22Rv1 (cell line): ENCODE data around the gene COMMD8.

Experiments used
- CTCF ChIP-seq: fragments of 450-650 bp; IDR thresholded peaks from 2 replicates; pipeline ENCODE4 v1.5.1; 2017; ENCODE audit warnings: mild to moderate bottlenecking
- ZFX ChIP-seq: fragments of 450-650 bp; IDR thresholded peaks from 2 replicates; pipeline ENCODE4 v1.6.1; 2017; ENCODE audit warnings: antibody characterized with exemption, borderline replicate concordance

DNA sequence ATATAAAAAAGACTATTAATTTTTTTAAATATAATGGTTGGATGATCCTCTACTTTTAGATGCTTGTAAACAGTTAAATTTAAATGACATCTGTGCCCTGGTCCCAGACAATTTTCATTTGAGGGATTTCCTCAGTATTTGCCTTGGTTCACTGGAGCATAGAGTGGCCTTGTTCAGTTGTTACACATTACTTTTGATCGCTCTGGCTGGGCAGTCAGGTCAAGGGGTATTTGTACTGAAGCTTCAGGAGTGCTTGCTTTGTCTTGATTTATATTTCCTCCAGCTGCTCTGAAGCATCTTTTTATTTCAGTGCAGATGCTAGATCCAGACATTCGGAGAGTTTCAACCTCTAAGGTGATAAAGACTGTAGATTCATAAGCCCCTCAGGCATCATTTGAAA is 50.0 kb downstream of the COMMD8 start:
- TF ChIP-seq CTCF: no peak
- no peak for TF ChIP-seq ZFX
